Hepatocyte (in vitro differentiated cells): Measurements from ENCODE around the gene FGGY.

ENCODE experiments used
- CTCF ChIP-seq: fragments of 200-600 bp; sonication (generic); IDR thresholded peaks from 2 replicates; pipeline ENCODE4 v1.5.1; 2016; ENCODE audit warnings: antibody characterized with exemption, mild to moderate bottlenecking; ENCODE audit not compliant: poor library complexity
- EZH2phosphoT487 ChIP-seq: fragments of 200-600 bp; sonication (generic); IDR thresholded peaks from one replicate; pipeline ENCODE4 v1.6.1; 2018; ENCODE audit warnings: antibody characterized with exemption, mild to moderate bottlenecking, low read depth, moderate library complexity; ENCODE audit not compliant: unreplicated experiment, severe bottlenecking

GRCh38 chr1:59364037-59364436 is 67.1 kb downstream of the FGGY start:
- no peak for TF ChIP-seq CTCF
- TF ChIP-seq EZH2phosphoT487, result no peak
